ENCODE measurements around the gene OPCML. TPM values are rescaled to one million over a fixed set of nuclear protein-coding genes. Genes with fewer than 3 reads are reported as not detected.

Gene OPCML
- total RNA-seq, 1 donor from 2014 or later, result not detected

DNA sequence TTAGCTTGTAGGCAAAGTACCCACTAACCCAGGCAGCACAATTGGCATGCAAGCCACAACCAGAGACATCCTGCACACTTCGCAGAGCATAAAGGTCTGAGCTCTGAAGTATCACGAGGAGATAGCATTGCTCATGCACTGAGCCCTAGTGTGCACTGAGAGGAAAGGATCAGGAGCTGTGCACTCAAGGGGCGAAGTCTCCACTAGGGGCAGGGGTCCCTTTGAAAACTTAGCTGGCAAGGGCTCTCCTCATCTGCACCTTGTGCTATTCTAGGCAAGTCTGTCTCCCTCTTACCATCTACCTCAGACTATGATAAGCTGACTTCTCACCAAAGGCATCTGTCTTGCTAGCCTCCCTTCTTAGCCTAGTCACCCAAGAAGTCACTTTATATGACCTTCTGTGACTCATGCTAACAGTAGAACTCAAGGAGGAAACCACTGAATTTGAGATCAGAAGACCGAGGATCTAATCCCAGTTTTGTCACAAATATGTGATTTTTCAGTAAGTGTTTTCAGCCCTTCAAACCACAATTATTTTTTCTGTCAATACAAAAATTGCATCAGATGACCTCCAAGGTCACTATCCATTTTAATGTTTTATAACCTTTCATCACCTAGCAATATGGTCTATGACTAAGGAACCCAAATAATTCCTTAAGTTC, 1083.8 kb downstream of the OPCML start:
- Mint-ChIP-seq H3K4me1 (no peaks in the 10 kb centered on the region), H3K36me3 (ENCODE audit: low read depth) (no peaks in the 10 kb centered on the region), H3K4me3 (no peak overlapping the region), H3K9me3 (no peaks in the 10 kb centered on the region), H3K27ac (no peak overlapping the region), H3K27me3 (no peaks in the 10 kb centered on the region)
- no peak for TF ChIP-seq CTCF (IDR thresholded peaks at IDR 0.05)
- CTCF ChIA-PET, result no interaction called here
- intact Hi-C loops (cut with micrococcal nuclease), result no loop called here
- DNase-seq (no peak), ATAC-seq (ENCODE audit: low read depth) (no peak)
- POLR2A ChIA-PET, result no interaction called here

DNA sequence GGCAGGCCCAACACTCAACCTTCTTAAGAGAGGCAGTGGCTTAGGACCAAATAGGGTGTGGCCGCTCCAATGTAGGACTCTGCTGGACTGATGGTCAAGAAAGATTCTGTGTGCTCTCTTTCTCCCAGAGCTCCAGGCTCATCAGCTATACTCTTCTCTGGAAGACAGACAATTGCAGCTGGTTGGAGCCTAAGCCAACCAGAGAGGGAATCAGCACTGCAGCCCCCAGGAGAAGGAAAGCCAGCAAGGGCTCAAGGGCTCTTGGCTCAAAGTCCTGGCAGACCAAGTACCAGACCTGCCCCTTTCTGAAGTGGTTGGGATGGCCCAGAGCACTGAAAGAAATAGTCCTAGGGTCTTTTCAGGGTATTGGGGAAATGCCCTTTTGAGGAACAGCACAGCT, 1084.5 kb downstream of the OPCML start:
- Mint-ChIP-seq H3K4me1 (no peaks in the 10 kb centered on the region), H3K9me3 (no peaks in the 10 kb centered on the region), H3K4me3 (no peak overlapping the region), H3K36me3 (ENCODE audit: low read depth) (no peaks in the 10 kb centered on the region), H3K27me3 (no peaks in the 10 kb centered on the region), H3K27ac (no peak overlapping the region)
- intact Hi-C loops (cut with micrococcal nuclease), result no loop called here
- CTCF ChIA-PET, result no interaction called here
- POLR2A ChIA-PET, result no interaction called here
- ATAC-seq (ENCODE audit: low read depth) (no peak), DNase-seq (no peak)
- TF ChIP-seq CTCF (IDR thresholded peaks at IDR 0.05), result no peak

DNA sequence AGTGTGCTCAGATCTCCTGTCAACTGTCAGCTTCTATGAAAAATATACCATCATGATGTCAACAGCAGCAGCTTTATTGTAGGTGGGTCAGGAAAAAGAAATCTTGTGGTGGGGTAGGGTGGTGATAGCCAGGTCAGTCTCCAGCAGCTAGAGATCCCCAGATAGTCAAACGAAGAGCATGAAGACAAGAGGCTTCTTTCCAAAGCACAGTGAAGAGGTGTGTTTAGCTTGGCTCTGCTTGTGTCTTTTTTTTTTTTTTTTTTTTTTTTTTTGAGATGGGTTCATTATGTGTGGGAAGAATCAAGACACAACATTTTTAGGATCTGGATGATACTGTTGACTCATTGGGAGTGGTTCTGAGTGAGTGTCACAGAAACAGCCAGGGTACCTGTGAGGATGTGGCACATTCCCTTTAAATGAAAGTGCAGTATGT, 1086.4 kb downstream of the OPCML start:
- H3K36me3 Mint-ChIP-seq (ENCODE audit: low read depth), result no peaks in the 10 kb centered on the region
- POLR2A ChIA-PET, result no interaction called here
- H3K9me3 Mint-ChIP-seq, result peaks cover 3% of the 10 kb centered on the region
- no peaks in the 10 kb centered on the region for H3K27me3 Mint-ChIP-seq
- no peak overlapping the region for H3K4me3 Mint-ChIP-seq
- CTCF ChIA-PET, result no interaction called here
- intact Hi-C loops (cut with micrococcal nuclease), result no loop called here
- no peak overlapping the region for H3K27ac Mint-ChIP-seq
- no peak for DNase-seq
- no peaks in the 10 kb centered on the region for H3K4me1 Mint-ChIP-seq
- no peak for ATAC-seq (ENCODE audit: low read depth)
- no peak for TF ChIP-seq CTCF (IDR thresholded peaks at IDR 0.05)

- H3K4me1 Mint-ChIP-seq, result no peaks in the 10 kb centered on the region
- ChIA-PET CTCF (no interaction called here), POLR2A (no interaction called here)
- H3K27ac Mint-ChIP-seq, result no peak overlapping the region
- intact Hi-C loops (cut with micrococcal nuclease), result no loop called here
- no peaks in the 10 kb centered on the region for H3K36me3 Mint-ChIP-seq (ENCODE audit: low read depth)
- TF ChIP-seq CTCF (IDR thresholded peaks at IDR 0.05), result no peak
- peaks cover 5% of the 10 kb centered on the region for H3K9me3 Mint-ChIP-seq
- no peak overlapping the region for H3K4me3 Mint-ChIP-seq
- no peak for DNase-seq
- no peaks in the 10 kb centered on the region for H3K27me3 Mint-ChIP-seq
- ATAC-seq (ENCODE audit: low read depth), result no peak
Observed at GRCh38 chr11:132444911-132445310, 1087.4 kb downstream of the OPCML start.

GRCh38 chr11:132439711-132440255, 1092.5 kb downstream of the OPCML start:
- Mint-ChIP-seq H3K27me3 (no peaks in the 10 kb centered on the region), H3K4me1 (no peaks in the 10 kb centered on the region), H3K4me3 (no peak overlapping the region), H3K27ac (no peak overlapping the region), H3K9me3 (peaks cover 7% of the 10 kb centered on the region), H3K36me3 (ENCODE audit: low read depth) (no peaks in the 10 kb centered on the region)
- intact Hi-C loops (cut with micrococcal nuclease), result no loop called here
- CTCF ChIA-PET, result no interaction called here
- ATAC-seq (ENCODE audit: low read depth) (no peak), DNase-seq (no peak)
- POLR2A ChIA-PET, result no interaction called here
- no peak for TF ChIP-seq CTCF (IDR thresholded peaks at IDR 0.05)

Measured in activated B cell treated with CpG ODN at 0.5 μM for 24 hours (primary cell).